Naive B cell (primary cell): Measurements from ENCODE around the gene CENPO. TPM values are rescaled to one million over a fixed set of nuclear protein-coding genes. Genes with fewer than 3 reads are reported as not detected.
"Not testable (repeated sequence)": the region's sequence is repeated elsewhere in the genome, so short reads cannot be mapped to it uniquely, and the experiment has no call there.

Source experiments
- ATAC-seq, 2 donors: fragments of 150-1000 bp; cut with Tn5 transposase; 2 replicates each; pipeline ENCODE4 v1.10.0; 2021; ENCODE audit warnings: low read depth in 2 of 2, mild to moderate bottlenecking in 2 of 2, moderate library complexity in 2 of 2
- DNase-seq: peaks from one replicate; pipeline ENCODE4 v3.0.0; 2022
- H3K27ac Mint-ChIP-seq, 6 donors: one replicate each; pipeline ENCODE4 v1.8.0; 2020 to 2022; ENCODE audit warnings: mild to moderate bottlenecking in 6 of 6, mixed read lengths in 6 of 6, moderate library complexity in 5 of 6, inconsistent platforms in 2 of 6
- H3K27me3 Mint-ChIP-seq, 3 donors: one replicate each; pipeline ENCODE4 v1.8.0; 2021 to 2022; ENCODE audit warnings: mixed read lengths in 3 of 3, mild to moderate bottlenecking in 1 of 3
- H3K36me3 Mint-ChIP-seq, 2 donors: one replicate each; pipeline ENCODE4 v1.8.0; 2020 to 2022; ENCODE audit warnings: mixed read lengths in 2 of 2, inconsistent platforms in 1 of 2, mild to moderate bottlenecking in 1 of 2
- H3K4me1 Mint-ChIP-seq, 3 donors: one replicate each; pipeline ENCODE4 v1.8.0; 2020 to 2022; ENCODE audit warnings: mixed read lengths in 3 of 3, inconsistent platforms in 1 of 3, mild to moderate bottlenecking in 1 of 3, moderate library complexity in 1 of 3
- H3K4me3 Mint-ChIP-seq, 8 donors: one replicate each; pipeline ENCODE4 v1.8.0; 2020 to 2022; ENCODE audit warnings: mild to moderate bottlenecking in 8 of 8, mixed read lengths in 8 of 8, moderate library complexity in 8 of 8, inconsistent platforms in 2 of 8
- H3K9me3 Mint-ChIP-seq, 7 donors: one replicate each; pipeline ENCODE4 v1.8.0; 2020 to 2022; ENCODE audit warnings: mixed read lengths in 7 of 7, mild to moderate bottlenecking in 5 of 7, inconsistent platforms in 2 of 7, moderate library complexity in 1 of 7
- polyA plus RNA-seq, 6 donors: library from polyadenylated mRNA; unstranded; fragments of 300-500 nt; fragmentation: Illumina TruSeq; gene quantifications; one replicate each; pipeline ENCODE4 v1.2.3, GENCODE V29; 2021; ENCODE audit warnings: low read depth in 6 of 6

CENPO gene
- polyA plus RNA-seq, 6 donors from 2014 or later, result 0.56 to 4.5 (median 2.0) TPM

GRCh38 chr2:24832073-24832461, 38.8 kb downstream of the CENPO start:
- Mint-ChIP-seq H3K27me3 (no peaks in the 10 kb centered on the region), H3K9me3 (no peaks in the 10 kb centered on the region), H3K4me1 (peaks cover 0 to 3% (median 0%) of the 10 kb centered on the region in 3 donors), H3K36me3 (peaks cover 0 to 23% of the 10 kb centered on the region in 2 donors), H3K4me3 (no peak overlapping the region), H3K27ac (no peak overlapping the region)
- no peak for ATAC-seq
- no peak for DNase-seq

DNA sequence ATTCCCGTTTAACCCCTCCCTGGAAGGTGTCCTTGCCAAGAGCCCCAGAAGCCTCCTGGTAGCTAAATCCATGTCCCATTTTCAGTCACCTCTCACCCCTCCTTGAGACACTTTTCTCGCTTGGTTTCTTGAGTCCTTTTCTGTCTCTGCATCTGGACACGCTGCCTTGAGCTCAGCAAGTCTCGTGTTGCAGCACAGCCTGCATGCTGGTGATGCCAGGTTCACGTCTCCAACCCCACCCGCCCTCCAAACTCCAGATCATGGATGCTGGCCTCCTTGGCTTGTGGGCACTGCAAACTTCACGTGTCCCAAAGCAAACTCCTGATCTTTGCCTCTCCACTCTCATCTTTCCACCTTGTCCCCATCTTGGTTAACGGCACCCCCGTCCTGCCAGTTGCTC, 39.3 kb downstream of the CENPO start:
- ATAC-seq (no peak), DNase-seq (no peak)
- peaks cover 0 to 3% (median 0%) of the 10 kb centered on the region in 3 donors for H3K4me1 Mint-ChIP-seq
- no peaks in the 10 kb centered on the region for H3K9me3 Mint-ChIP-seq
- peak overlapping the region in 3 of 6 donors; percentile 19 to 93 (median 42) for H3K27ac Mint-ChIP-seq
- H3K36me3 Mint-ChIP-seq, result peaks cover 0 to 23% of the 10 kb centered on the region in 2 donors
- H3K4me3 Mint-ChIP-seq, result no peak overlapping the region
- H3K27me3 Mint-ChIP-seq, result no peaks in the 10 kb centered on the region

GRCh38 chr2:24832931-24833701, 39.9 kb downstream of the CENPO start:
- DNase-seq (no peak), ATAC-seq (no peak)
- Mint-ChIP-seq H3K4me1 (no peaks in the 10 kb centered on the region), H3K27me3 (no peaks in the 10 kb centered on the region), H3K9me3 (no peaks in the 10 kb centered on the region), H3K27ac (peak overlapping the region in 2 of 6 donors; percentile 42 to 93), H3K4me3 (no peak overlapping the region), H3K36me3 (peaks cover 0 to 23% of the 10 kb centered on the region in 2 donors)

DNA sequence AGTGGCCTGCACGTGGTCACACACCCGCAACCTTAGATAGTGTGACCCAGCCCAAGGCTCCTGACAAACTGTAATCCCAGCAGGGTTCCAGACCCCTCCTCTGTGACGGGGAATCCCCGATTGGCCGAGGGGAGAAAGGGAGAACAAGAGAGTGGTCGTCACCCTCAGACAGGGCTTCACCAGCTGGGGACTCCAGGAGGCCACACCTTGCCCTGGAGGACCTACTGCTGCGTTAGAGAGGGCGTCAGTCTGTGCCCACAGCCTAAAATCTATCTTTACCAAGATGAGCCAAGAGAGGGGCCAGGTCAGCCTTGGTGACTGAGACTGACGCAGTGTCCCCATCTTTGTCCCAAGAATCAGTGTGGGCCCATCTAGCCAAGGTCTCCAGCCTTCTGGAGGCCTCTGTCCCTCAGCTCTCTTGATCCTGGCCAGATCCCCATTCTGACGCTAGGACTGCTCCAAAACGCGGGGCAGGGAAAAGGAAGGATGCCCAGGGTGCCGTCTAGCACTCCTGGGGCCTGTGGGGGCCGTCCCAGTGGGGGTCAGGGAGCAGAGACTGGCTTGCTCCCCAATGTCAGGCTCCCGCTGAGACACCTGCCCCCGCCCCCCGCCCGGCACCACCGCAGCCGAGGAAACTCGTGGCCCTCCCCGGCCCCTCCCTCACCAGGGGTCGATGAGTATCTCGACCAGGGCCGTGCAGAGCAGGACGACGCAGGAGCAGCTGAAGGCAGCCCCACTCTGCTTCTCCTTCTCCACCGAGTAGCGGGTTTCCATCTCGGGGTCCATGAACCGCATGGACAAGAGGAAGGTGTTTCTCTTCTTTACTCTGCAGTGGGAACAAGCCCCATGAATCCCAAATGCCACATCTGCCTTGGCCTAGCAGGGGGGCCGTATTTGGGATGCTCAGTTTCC, 40.9 kb downstream of the CENPO start:
- no peak overlapping the region for H3K4me3 Mint-ChIP-seq
- no peaks in the 10 kb centered on the region for H3K4me1 Mint-ChIP-seq
- ATAC-seq (no peak), DNase-seq (no peak)
- H3K27ac Mint-ChIP-seq, result peak overlapping the region in 1 of 6 donors; percentile 47
- H3K36me3 Mint-ChIP-seq, result peaks cover 0 to 23% of the 10 kb centered on the region in 2 donors
- H3K9me3 Mint-ChIP-seq, result no peaks in the 10 kb centered on the region
- H3K27me3 Mint-ChIP-seq, result no peaks in the 10 kb centered on the region

DNA sequence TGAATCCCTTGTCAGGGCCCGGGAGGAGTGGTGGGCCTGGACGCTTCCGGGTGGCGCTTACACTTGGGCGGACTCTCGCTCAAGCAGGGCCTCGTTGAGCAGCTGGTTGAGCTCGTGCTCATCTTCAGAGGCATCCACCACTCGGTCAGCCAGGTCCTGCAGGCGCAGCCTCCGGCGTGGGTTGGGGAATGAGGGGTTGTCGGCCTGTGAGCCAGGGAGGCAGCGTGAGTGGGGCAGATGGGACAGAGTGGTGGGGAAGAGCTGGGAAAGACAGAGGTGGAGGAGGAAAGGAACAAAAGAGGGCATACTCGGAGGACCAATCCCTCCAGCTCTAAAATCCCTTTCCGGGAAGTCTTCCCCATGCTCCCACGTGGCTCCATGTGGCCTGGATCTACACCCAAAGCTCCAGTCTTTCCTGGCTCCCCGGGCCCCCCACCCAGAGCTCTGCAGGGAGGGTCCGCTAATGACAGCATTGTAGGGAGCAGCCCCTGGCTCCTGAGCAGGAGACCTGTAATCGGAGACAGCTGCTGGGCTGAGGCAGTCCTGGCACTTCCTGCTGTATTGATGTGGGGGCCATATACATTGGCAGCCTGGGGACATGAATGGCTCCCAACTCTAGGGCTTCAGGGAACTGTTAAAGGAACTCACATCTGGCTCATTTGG, 41.6 kb downstream of the CENPO start:
- no peak for DNase-seq
- H3K4me1 Mint-ChIP-seq, result no peaks in the 10 kb centered on the region
- H3K27me3 Mint-ChIP-seq, result no peaks in the 10 kb centered on the region
- H3K4me3 Mint-ChIP-seq, result no peak overlapping the region
- H3K27ac Mint-ChIP-seq, result peak overlapping the region in 2 of 6 donors; percentile 1 to 32
- ATAC-seq, result no peak
- H3K36me3 Mint-ChIP-seq, result peaks cover 0 to 23% of the 10 kb centered on the region in 2 donors
- H3K9me3 Mint-ChIP-seq, result no peaks in the 10 kb centered on the region

- H3K4me1 Mint-ChIP-seq, H3K9me3 Mint-ChIP-seq, H3K4me3 Mint-ChIP-seq, DNase-seq, H3K27me3 Mint-ChIP-seq, ATAC-seq: not testable (repeated sequence)
- peak overlapping the region in 2 of 6 donors; percentile 1 to 32 for H3K27ac Mint-ChIP-seq
- H3K36me3 Mint-ChIP-seq, result peaks cover 0 to 23% of the 10 kb centered on the region in 2 donors
Observed at GRCh38 chr2:24835411-24835810, 42.2 kb downstream of the CENPO start.

DNA sequence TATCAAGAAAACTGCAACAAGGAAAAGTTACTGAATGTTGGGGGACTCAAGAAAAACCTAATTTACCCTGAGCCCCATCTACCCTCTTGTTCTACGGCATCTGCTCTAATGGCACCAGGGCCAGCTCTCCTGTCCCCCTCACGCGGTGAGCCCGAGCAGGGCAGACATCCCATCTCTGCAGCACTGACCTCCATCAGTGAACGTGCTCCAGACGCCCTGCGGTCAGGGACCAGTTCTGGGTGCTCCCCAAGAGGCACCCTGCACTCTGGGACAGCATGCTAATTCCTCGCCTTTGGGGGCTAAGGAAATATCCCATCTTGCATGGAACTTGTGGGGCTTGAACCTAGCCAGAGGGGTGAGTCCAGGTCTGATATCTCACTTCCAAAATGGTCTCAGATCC, 43.0 kb downstream of the CENPO start:
- peaks cover 0 to 23% of the 10 kb centered on the region in 2 donors for H3K36me3 Mint-ChIP-seq
- DNase-seq (no peak), ATAC-seq (no peak)
- peak overlapping the region in 1 of 6 donors; percentile 10 for H3K27ac Mint-ChIP-seq
- no peaks in the 10 kb centered on the region for H3K9me3 Mint-ChIP-seq
- H3K27me3 Mint-ChIP-seq, result no peaks in the 10 kb centered on the region
- no peaks in the 10 kb centered on the region for H3K4me1 Mint-ChIP-seq
- H3K4me3 Mint-ChIP-seq, result no peak overlapping the region

DNA sequence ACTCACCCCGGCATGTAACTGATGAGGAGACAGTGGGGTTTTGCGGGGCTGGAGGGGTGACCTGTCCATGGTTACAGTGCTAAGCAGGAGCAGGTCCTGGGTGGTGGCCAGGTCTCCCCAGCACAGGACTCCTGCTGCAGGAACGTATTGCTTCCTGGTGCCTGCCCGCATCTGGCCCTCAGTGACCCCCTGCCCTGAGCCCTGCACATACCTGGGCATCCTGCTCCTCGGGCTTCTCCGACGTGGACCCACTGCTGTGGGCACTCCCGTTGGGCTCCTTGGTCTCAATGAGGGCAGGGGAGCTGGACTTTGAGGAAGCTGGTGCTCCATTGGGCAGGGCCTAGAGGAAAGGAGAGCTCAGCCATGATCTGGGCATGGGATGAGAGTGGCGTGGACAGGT, 43.5 kb downstream of the CENPO start:
- Mint-ChIP-seq H3K27me3 (no peaks in the 10 kb centered on the region), H3K4me3 (no peak overlapping the region), H3K36me3 (peaks cover 0 to 23% of the 10 kb centered on the region in 2 donors), H3K4me1 (no peaks in the 10 kb centered on the region), H3K27ac (peak overlapping the region in 2 of 6 donors; percentile 18 to 82), H3K9me3 (no peaks in the 10 kb centered on the region)
- ATAC-seq, result no peak
- no peak for DNase-seq

- Mint-ChIP-seq H3K27me3 (no peaks in the 10 kb centered on the region), H3K4me1 (no peaks in the 10 kb centered on the region), H3K36me3 (peaks cover 0 to 16% of the 10 kb centered on the region in 2 donors), H3K9me3 (no peaks in the 10 kb centered on the region), H3K27ac (peak overlapping the region in 1 of 6 donors; percentile 90), H3K4me3 (no peak overlapping the region)
- ATAC-seq (no peak), DNase-seq (no peak)
Observed at GRCh38 chr2:24837996-24838513, 44.8 kb downstream of the CENPO start.

DNA sequence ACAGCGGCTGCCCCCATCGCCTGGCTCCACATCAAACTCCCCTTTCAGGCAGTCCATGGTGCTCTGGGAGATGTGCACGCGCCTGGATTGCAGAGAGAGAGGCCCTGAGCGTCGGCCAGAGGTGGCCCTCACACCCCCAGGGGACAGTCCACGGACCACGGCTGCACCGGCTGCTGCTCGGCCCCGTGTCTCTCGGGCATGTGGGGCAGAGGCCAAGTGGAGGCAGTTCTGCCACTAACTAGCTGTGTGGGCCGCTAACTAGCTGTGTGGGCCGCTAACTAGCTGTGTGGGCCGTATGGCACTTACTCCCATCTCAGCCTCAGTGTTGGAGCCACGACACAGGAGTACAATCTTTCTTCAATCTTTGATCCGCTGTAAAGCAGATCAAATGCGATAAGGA, 45.3 kb downstream of the CENPO start:
- Mint-ChIP-seq H3K9me3 (peaks cover 0 to 2% (median 0%) of the 10 kb centered on the region in 7 donors), H3K36me3 (peaks cover 0 to 20% of the 10 kb centered on the region in 2 donors)

GRCh38 chr2:24839729-24840128, 46.5 kb downstream of the CENPO start:
- H3K27me3 Mint-ChIP-seq, result no peaks in the 10 kb centered on the region
- H3K4me3 Mint-ChIP-seq, result no peak overlapping the region
- H3K36me3 Mint-ChIP-seq, result peaks cover 0 to 22% of the 10 kb centered on the region in 2 donors
- H3K9me3 Mint-ChIP-seq, result peaks cover 0 to 4% (median 0%) of the 10 kb centered on the region in 7 donors
- ATAC-seq (no peak), DNase-seq (no peak)
- H3K27ac Mint-ChIP-seq, result no peak overlapping the region
- H3K4me1 Mint-ChIP-seq, result peaks cover 0 to under 1% (median 0%) of the 10 kb centered on the region in 3 donors

More for the DNA sequence above, 45.3 kb downstream of the CENPO start:
- H3K27ac Mint-ChIP-seq, result no peak overlapping the region
- ATAC-seq (no peak), DNase-seq (no peak)
- H3K4me1 Mint-ChIP-seq, result no peaks in the 10 kb centered on the region
- no peaks in the 10 kb centered on the region for H3K27me3 Mint-ChIP-seq
- no peak overlapping the region for H3K4me3 Mint-ChIP-seq

GRCh38 chr2:24840164-24840869, 47.1 kb downstream of the CENPO start:
- peaks cover 0 to 4% (median 0%) of the 10 kb centered on the region in 7 donors for H3K9me3 Mint-ChIP-seq
- no peak for ATAC-seq
- H3K27me3 Mint-ChIP-seq, result no peaks in the 10 kb centered on the region
- no peak overlapping the region for H3K27ac Mint-ChIP-seq
- H3K36me3 Mint-ChIP-seq, result peaks cover 0 to 16% of the 10 kb centered on the region in 2 donors
- DNase-seq, result no peak
- no peak overlapping the region for H3K4me3 Mint-ChIP-seq
- peaks cover 0 to 3% (median 0%) of the 10 kb centered on the region in 3 donors for H3K4me1 Mint-ChIP-seq
